Measurements from ENCODE around the gene CFTR.
"Not testable (repeated sequence)": the region's sequence is repeated elsewhere in the genome, so short reads cannot be mapped to it uniquely, and the experiment has no call there.

DNA sequence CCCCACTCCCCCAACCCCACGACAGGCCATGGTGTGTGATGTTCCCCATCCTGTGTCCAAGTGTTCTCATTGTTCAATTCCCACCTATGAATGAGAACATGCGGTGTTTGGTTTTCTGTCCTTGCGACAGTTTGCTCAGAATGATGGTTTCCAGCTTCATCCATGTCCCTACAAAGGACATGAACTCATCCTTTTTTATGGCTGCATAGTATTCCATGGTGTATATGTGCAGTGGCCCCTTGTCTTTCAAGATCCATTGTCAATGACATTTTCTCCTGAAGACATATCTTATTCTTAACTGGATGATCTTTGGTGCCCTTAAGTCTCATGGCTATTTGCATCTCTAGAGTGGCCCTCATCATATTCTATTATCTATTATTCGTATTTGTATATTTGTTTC, 19.0 kb upstream of the CFTR start:
- TF ChIP-seq, protein P1, sequence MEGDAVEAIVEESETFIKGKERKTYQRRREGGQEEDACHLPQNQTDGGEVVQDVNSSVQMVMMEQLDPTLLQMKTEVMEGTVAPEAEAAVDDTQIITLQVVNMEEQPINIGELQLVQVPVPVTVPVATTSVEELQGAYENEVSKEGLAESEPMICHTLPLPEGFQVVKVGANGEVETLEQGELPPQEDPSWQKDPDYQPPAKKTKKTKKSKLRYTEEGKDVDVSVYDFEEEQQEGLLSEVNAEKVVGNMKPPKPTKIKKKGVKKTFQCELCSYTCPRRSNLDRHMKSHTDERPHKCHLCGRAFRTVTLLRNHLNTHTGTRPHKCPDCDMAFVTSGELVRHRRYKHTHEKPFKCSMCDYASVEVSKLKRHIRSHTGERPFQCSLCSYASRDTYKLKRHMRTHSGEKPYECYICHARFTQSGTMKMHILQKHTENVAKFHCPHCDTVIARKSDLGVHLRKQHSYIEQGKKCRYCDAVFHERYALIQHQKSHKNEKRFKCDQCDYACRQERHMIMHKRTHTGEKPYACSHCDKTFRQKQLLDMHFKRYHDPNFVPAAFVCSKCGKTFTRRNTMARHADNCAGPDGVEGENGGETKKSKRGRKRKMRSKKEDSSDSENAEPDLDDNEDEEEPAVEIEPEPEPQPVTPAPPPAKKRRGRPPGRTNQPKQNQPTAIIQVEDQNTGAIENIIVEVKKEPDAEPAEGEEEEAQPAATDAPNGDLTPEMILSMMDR (IDR thresholded peaks at IDR 0.05; ENCODE audit: insufficient read depth, low read length, poor library complexity, severe bottlenecking), result not testable (repeated sequence)
- not testable (repeated sequence) for TF ChIP-seq EZH2phosphoT487 (conservative IDR thresholded peaks at IDR 0.05; ENCODE audit: low read length)
